Mucosa of stomach (tissue), 1 donor: ENCODE results near the gene CACNA1H.
"Not testable (repeated sequence)": the region's sequence is repeated elsewhere in the genome, so short reads cannot be mapped to it uniquely, and the experiment has no call there.

Experiments used
- H3K27me3 ChIP-seq: one replicate; pipeline ENCODE4 v1.7.0; 2013; ENCODE audit warnings: mild to moderate bottlenecking, low read length; ENCODE audit not compliant: control insufficient read depth, insufficient read depth
- H3K36me3 ChIP-seq: one replicate; pipeline ENCODE4 v1.7.0; 2013; ENCODE audit warnings: low read length; ENCODE audit not compliant: control insufficient read depth, insufficient read depth
- H3K4me1 ChIP-seq: one replicate; pipeline ENCODE4 v1.7.0; 2013; ENCODE audit warnings: mild to moderate bottlenecking, low read length; ENCODE audit not compliant: control insufficient read depth, insufficient read depth
- H3K4me3 ChIP-seq: one replicate; pipeline ENCODE4 v1.7.0; 2013; ENCODE audit warnings: low read length
- H3K9ac ChIP-seq: one replicate; pipeline ENCODE4 v1.7.0; 2013; ENCODE audit warnings: mild to moderate bottlenecking, low read length, moderate library complexity
- H3K9me3 ChIP-seq: one replicate; pipeline ENCODE4 v1.7.0; 2013; ENCODE audit warnings: mild to moderate bottlenecking, low read length, moderate library complexity; ENCODE audit not compliant: control insufficient read depth
- donor health status: Pancreatic carcinoma.

Gene CACNA1H

DNA sequence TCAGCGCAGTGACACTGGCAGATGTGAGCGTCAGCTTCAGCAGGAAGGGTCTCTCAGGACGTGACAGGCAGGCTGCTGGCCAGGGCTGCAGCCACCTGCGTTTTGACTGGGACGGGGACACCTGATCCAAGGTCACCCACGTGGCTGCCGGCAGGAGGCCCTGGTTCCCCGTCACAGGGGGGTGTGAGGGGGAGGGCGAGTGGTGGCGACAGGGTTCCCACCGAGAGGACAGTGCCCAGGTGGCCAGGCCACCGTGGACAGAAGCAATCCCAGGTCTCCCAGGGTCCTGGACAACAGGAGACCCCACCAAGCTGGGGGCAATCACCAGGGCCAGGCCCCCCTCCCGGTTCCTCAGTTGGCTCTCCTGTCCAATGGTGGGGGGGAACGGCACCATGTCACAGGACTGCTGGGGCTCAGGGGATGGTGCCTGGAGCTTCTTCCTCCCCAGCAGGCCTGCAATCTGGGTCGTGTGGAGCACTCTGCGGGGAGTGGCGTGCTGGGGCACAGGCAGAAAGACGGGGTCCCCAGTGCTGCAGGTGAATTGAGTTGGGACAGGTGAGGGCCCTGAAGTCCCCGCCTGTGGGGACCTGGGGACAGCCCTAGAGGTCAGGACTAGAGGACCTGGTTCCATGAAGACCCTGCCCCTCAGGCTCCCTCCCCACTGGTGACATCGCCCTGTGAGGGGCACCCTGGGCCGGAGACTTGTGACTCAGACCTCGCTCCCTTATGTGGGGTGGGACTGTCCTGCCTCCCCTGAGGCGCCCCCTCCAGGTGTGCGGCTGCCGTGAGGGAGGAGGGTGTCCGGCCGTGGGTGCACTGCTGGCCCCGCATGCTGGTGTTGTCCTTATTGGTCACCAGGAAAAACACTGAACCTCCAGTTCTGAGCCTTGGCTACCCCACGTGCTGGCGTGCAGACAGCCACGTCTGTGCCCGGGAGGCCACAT, 91.3 kb downstream of the CACNA1H start:
- H3K4me3 ChIP-seq, H3K27me3 ChIP-seq, H3K9me3 ChIP-seq, H3K4me1 ChIP-seq, H3K9ac ChIP-seq, H3K36me3 ChIP-seq: not testable (repeated sequence)

- Histone ChIP-seq H3K27me3 (peaks cover 5% of the 10 kb centered on the region), H3K4me1 (no peaks in the 10 kb centered on the region), H3K9me3 (no peaks in the 10 kb centered on the region), H3K36me3 (no peaks in the 10 kb centered on the region), H3K9ac (no peak overlapping the region), H3K4me3 (no peak overlapping the region)
Measured at GRCh38 chr16:1244881-1245280, 92.0 kb downstream of the CACNA1H start.

GRCh38 chr16:1245452-1246020, 92.6 kb downstream of the CACNA1H start:
- H3K4me1 ChIP-seq = no peaks in the 10 kb centered on the region
- H3K9ac ChIP-seq = no peak overlapping the region
- peaks cover 5% of the 10 kb centered on the region for H3K27me3 ChIP-seq
- H3K4me3 ChIP-seq = no peak overlapping the region
- no peaks in the 10 kb centered on the region for H3K36me3 ChIP-seq
- H3K9me3 ChIP-seq = no peaks in the 10 kb centered on the region

DNA sequence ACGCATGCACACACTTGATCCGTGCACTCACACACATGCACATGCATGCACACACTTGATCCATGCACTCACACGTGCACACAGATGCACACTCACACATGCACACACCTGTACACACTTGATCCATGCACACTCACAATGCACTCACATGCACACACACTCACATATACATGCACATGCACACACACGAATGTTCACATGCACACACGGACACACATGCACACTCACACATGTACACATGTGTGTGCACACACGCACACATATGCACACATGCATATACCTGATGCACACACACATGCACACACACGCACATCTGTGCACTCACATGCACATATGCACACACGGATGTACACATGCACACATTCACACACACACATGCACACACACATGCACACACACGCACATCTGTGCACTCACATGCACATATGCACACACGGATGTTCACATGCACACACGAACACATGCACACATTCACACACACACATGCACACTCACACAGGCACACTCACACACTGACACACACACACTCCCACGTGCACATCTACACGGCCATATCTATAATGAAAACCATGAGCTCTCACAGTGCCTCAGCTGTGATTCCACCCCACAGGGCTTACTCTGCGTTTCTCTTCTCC, 95.1 kb downstream of the CACNA1H start:
- H3K27me3 ChIP-seq, H3K4me1 ChIP-seq, H3K9ac ChIP-seq, H3K4me3 ChIP-seq, H3K9me3 ChIP-seq, H3K36me3 ChIP-seq: not testable (repeated sequence)

DNA sequence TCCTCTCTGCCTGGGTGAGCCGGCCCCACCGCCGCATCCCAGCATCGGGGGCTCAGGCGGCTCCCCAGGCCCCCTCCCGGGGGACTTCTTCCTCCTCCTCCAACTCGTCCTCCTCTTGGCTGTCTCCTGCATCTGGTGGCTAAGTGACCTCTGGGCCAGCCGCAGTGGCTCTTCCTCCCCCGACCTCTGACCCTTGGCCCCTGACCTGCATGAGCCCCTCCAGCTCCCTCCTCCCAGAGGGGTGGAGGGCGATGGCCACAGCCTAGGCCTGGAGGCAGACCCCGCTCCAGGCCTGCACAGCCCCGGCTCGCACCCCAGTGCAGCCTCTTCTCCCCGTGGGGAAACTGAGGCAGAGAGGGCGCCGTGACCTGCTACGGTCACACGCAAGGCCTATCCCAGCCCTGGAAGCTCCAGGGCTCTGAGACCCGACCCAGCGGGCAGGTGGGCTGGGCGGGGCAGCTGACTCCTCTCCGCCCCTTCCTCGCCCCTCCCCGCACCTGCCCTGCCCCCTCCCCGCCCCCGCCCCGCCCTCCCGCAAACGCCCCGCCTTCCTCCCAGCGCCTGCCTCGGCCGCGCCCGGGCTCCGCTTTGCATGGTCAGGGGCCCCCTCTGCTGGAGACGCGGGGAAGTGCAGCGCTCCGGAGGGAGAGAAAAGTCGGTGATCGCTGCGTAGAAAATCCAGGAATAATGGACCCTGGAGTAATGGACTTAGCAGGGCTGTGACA, 96.3 kb downstream of the CACNA1H start:
- H3K4me3 ChIP-seq, H3K36me3 ChIP-seq, H3K27me3 ChIP-seq, H3K9ac ChIP-seq, H3K4me1 ChIP-seq, H3K9me3 ChIP-seq: not testable (repeated sequence)

- not testable (repeated sequence) for H3K4me1 ChIP-seq, H3K9ac ChIP-seq, H3K4me3 ChIP-seq, H3K27me3 ChIP-seq, H3K36me3 ChIP-seq, H3K9me3 ChIP-seq
Measured at GRCh38 chr16:1253701-1254364, 100.9 kb downstream of the CACNA1H start.

- not testable (repeated sequence) for H3K9me3 ChIP-seq, H3K4me3 ChIP-seq, H3K9ac ChIP-seq, H3K36me3 ChIP-seq, H3K4me1 ChIP-seq
- peaks cover 17% of the 10 kb centered on the region for H3K27me3 ChIP-seq
Measured at GRCh38 chr16:1254821-1255220, 101.9 kb downstream of the CACNA1H start.

DNA sequence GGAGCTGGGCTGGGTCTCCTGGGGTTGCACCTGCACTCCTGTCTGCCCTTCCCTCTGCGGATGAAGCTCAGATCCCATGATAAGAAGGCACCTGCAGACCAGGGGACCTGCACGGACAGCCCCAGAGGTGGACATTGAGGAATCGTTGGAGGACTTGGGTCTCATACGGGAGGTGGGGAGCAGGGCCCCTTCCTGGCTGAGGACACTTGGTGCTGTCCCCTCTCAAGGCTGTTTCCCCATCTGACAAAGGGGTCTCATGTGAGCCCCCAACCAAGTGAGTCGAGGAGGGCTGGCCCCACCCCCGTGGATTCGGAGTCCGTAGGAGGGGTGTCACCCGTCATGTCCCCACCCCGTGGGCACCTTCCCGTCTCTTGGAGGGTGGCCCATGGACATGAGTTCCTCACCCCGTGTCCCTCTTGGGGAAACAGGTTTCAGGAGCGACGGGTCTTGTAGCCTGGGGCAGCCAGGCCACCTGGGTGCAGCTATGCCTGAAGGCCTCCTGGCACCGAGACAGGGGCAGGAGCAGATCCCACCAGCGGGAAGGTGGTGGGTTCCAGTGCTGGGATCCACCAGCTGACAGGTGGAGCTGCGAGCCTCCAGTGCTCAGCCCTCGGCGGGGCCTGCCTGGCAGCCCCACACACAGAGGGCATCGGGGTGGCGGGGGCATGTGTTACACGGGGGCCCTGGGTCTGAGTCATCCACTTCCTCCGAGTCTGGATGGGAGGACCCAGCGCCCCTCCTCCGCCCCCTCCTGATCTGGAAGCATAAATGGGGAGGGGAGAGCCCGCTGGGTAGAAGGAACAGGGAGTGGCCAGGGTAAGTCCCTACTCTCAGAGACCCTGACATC, 102.6 kb downstream of the CACNA1H start, which contains the start of gene TPSD1:
Gene TPSD1 (plus strand): TSS at position 794 of the 847 bp plus-strand sequence. CDS start 212 bp downstream, outside the sequence.
- H3K9ac ChIP-seq, H3K36me3 ChIP-seq, H3K4me1 ChIP-seq, H3K9me3 ChIP-seq, H3K4me3 ChIP-seq: not testable (repeated sequence)
- H3K27me3 ChIP-seq = peaks cover 24% of the 10 kb centered on the region

DNA sequence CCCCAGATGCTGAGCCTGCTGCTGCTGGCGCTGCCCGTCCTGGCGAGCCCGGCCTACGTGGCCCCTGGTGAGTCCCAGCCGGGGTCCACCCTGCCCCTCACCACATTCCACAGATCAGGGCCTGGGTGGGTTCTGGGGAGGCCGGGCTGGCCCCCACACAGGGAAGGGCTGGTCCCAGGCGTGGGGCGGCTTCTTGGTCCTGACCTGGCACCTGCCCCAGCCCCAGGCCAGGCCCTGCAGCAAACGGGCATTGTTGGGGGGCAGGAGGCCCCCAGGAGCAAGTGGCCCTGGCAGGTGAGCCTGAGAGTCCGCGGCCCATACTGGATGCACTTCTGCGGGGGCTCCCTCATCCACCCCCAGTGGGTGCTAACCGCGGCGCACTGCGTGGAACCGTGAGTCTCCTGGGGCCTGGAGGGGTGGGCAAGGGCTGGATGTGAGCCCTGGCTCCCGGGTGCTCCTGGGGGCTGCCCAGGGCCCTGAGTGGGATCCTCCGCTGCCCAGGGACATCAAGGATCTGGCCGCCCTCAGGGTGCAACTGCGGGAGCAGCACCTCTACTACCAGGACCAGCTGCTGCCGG, 103.5 kb downstream of the CACNA1H start:
- H3K4me1 ChIP-seq, H3K9ac ChIP-seq, H3K9me3 ChIP-seq, H3K36me3 ChIP-seq, H3K4me3 ChIP-seq: not testable (repeated sequence)
- H3K27me3 ChIP-seq = peaks cover 33% of the 10 kb centered on the region

GRCh38 chr16:1256874-1257322, 104.0 kb downstream of the CACNA1H start:
- no peaks in the 10 kb centered on the region for H3K9me3 ChIP-seq
- H3K36me3 ChIP-seq = no peaks in the 10 kb centered on the region
- no peak overlapping the region for H3K9ac ChIP-seq
- H3K4me1 ChIP-seq = peaks cover 7% of the 10 kb centered on the region
- peaks cover 38% of the 10 kb centered on the region for H3K27me3 ChIP-seq
- H3K4me3 ChIP-seq = no peak overlapping the region
